Iris pigment epithelial cell (primary cell): ENCODE data around the gene CH25H.

Experiments
- DNase-seq: peaks from one replicate; pipeline ENCODE4 v3.0.0-alpha.2; 2011; ENCODE audit warnings: low read depth

CH25H gene

GRCh38 chr10:89156161-89156835 lies 50.8 kb downstream of the CH25H start:
- no peak for DNase-seq
